H1 (cell line): Measurements from ENCODE around the gene SPOCK1. TPM values are rescaled to one million over a fixed set of nuclear protein-coding genes. Genes with fewer than 3 reads are reported as not detected.

ENCODE experiments used
- CTCF ChIA-PET: fragments of 300-600 bp; sonication (Branson Sonifier 250); formaldehyde crosslinking; loops from one replicate; lab custom pipeline; 2021; ENCODE audit not compliant: partially characterized antibody; lab: Charles Lee
- POLR2A ChIA-PET: fragments of 300-600 bp; sonication (Branson Sonifier 250); formaldehyde crosslinking; loops from one replicate; lab custom pipeline; 2021; ENCODE audit warnings: inconsistent platforms; ENCODE audit not compliant: partially characterized antibody; lab: Charles Lee
- DNase-seq, 2 experiments: peaks; one replicate each; pipeline versions ENCODE4 v3.0.0 to v3.0.0-alpha.2; 2010 to 2022; ENCODE audit warnings: low spot score in 2 of 2, low read depth in 1 of 2, mixed read lengths in 1 of 2
- FAIRE-seq: peaks from 2 replicates; lab custom pipeline; 2011; peaks lifted over from hg19 to GRCh38; lab: Jason Lieb, UNC
- H2AFZ ChIP-seq: 2 replicates; pipeline ENCODE4 v1.8.1; 2012; ENCODE audit warnings: low read length, inconsistent platforms
- H2AK5ac ChIP-seq: 2 replicates; pipeline ENCODE4 v1.6.1; 2013; ENCODE audit warnings: low read depth, low read length
- H2BK120ac ChIP-seq: replicated peaks from 2 replicates; pipeline ENCODE3; 2013; ENCODE audit warnings: low read depth, low read length, inconsistent platforms
- H2BK12ac ChIP-seq: 2 replicates; pipeline ENCODE4 v1.6.1; 2013; ENCODE audit warnings: low read depth, low read length
- H2BK15ac ChIP-seq: 2 replicates; pipeline ENCODE4 v1.6.1; 2013; ENCODE audit warnings: low read length
- H2BK20ac ChIP-seq: 2 replicates; pipeline ENCODE4 v1.6.1; 2013; ENCODE audit warnings: low read length
- H2BK5ac ChIP-seq: 2 replicates; pipeline ENCODE4 v1.6.1; 2013; ENCODE audit warnings: low read depth, low read length
- H3K14ac ChIP-seq: 2 replicates; pipeline ENCODE4 v1.6.1; 2013; ENCODE audit warnings: inconsistent platforms; ENCODE audit not compliant: insufficient read length
- H3K18ac ChIP-seq: 2 replicates; pipeline ENCODE4 v1.6.1; 2013; ENCODE audit warnings: low read length; ENCODE audit errors: extremely low read depth
- H3K23ac ChIP-seq: 2 replicates; pipeline ENCODE4 v1.6.1; 2013; ENCODE audit warnings: inconsistent platforms; ENCODE audit not compliant: insufficient read length
- H3K23me2 ChIP-seq: 2 replicates; pipeline ENCODE4 v1.6.1; 2013; ENCODE audit warnings: low read depth, low read length
- H3K27ac ChIP-seq: 2 replicates; pipeline ENCODE4 v1.6.1; 2011; ENCODE audit warnings: low read depth, low read length, inconsistent platforms
- H3K27me3 ChIP-seq, 4 experiments: replicated peaks in 1 of 4; 1 replicate in 1 of 4; 2 replicates in 3 of 4; pipeline versions ENCODE4 v1.6.1 to v1.8.1; 2011 to 2013; ENCODE audit warnings: low read length in 3 of 4, mild to moderate bottlenecking in 3 of 4, inconsistent platforms in 2 of 4, mixed read lengths in 2 of 4, moderate library complexity in 1 of 4; ENCODE audit not compliant: control insufficient read depth in 3 of 4, insufficient read depth in 3 of 4; ENCODE audit errors: extremely low read depth in 1 of 4
- H3K36me3 ChIP-seq, 4 experiments: 2 replicates each; pipeline versions ENCODE4 v1.6.1 to v1.8.1; 2011 to 2013; ENCODE audit warnings: mild to moderate bottlenecking in 4 of 4, low read length in 3 of 4, moderate library complexity in 2 of 4, control low read depth in 1 of 4, inconsistent platforms in 1 of 4; ENCODE audit not compliant: insufficient read depth in 4 of 4, control insufficient read depth in 2 of 4
- H3K4ac ChIP-seq: replicated peaks from 2 replicates; pipeline ENCODE3; 2013; ENCODE audit warnings: low read length, low read depth, mixed read lengths, inconsistent platforms; ENCODE audit not compliant: insufficient read length
- H3K4me1 ChIP-seq, 4 experiments: replicated peaks in 1 of 4; 1 replicate in 1 of 4; 2 replicates in 3 of 4; pipeline versions ENCODE4 v1.6.1 to v1.8.1; 2011 to 2013; ENCODE audit warnings: low read length in 3 of 4, inconsistent platforms in 2 of 4, mixed read lengths in 1 of 4; ENCODE audit not compliant: insufficient read depth in 4 of 4, control insufficient read depth in 3 of 4
- H3K4me2 ChIP-seq, 2 experiments: 2 replicates each; pipeline versions ENCODE4 v1.6.1 to v1.8.1; 2011 to 2013; ENCODE audit warnings: low read depth in 2 of 2, low read length in 2 of 2, control low read depth in 1 of 2, inconsistent platforms in 1 of 2, mild to moderate bottlenecking in 1 of 2; ENCODE audit not compliant: insufficient read depth in 1 of 2
- H3K4me3 ChIP-seq, 4 experiments: fragments of 200-600, 300-600 bp in 1 of 4; sonication (generic), shearing (Covaris generic), sonication (Bioruptor Twin) in 1 of 4; 2 replicates each; pipeline versions ENCODE4 v1.5.1 to v1.8.1; 2011 to 2016; ENCODE audit warnings: low read length in 4 of 4, low read depth in 3 of 4, control low read depth in 2 of 4, inconsistent platforms in 2 of 4, mild to moderate bottlenecking in 2 of 4, mixed read lengths in 1 of 4, moderate library complexity in 1 of 4; ENCODE audit not compliant: insufficient read depth in 2 of 4; ENCODE audit errors: extremely low read depth in 1 of 4
- H3K56ac ChIP-seq: replicated peaks from 2 replicates; pipeline ENCODE3; 2013; ENCODE audit warnings: low read depth, mild to moderate bottlenecking, mixed read lengths, low read length, inconsistent platforms; ENCODE audit not compliant: insufficient read length
- H3K79me1 ChIP-seq: 2 replicates; pipeline ENCODE4 v1.6.1; 2013; ENCODE audit warnings: low read depth, low read length, control low read depth
- H3K79me2 ChIP-seq, 2 experiments: 2 replicates each; pipeline versions ENCODE4 v1.6.1 to v1.8.1; 2012 to 2013; ENCODE audit warnings: low read length in 2 of 2, mild to moderate bottlenecking in 2 of 2, inconsistent platforms in 1 of 2; ENCODE audit not compliant: insufficient read depth in 2 of 2, control insufficient read depth in 1 of 2
- H3K9ac ChIP-seq, 4 experiments: replicated peaks in 1 of 4; 1 replicate in 1 of 4; 2 replicates in 3 of 4; pipeline versions ENCODE4 v1.6.1 to v1.8.1; 2011 to 2013; ENCODE audit warnings: low read depth in 3 of 4, low read length in 3 of 4, control low read depth in 2 of 4, mild to moderate bottlenecking in 2 of 4, moderate library complexity in 2 of 4, inconsistent platforms in 1 of 4; ENCODE audit errors: extremely low read depth in 1 of 4
- H3K9me3 ChIP-seq, 2 experiments: 2 replicates each; pipeline versions ENCODE4 v1.6.1 to v1.8.1; 2012 to 2013; ENCODE audit warnings: mild to moderate bottlenecking in 2 of 2, moderate library complexity in 2 of 2, control low read depth in 1 of 2, inconsistent platforms in 1 of 2, low read depth in 1 of 2, low read length in 1 of 2, mixed read lengths in 1 of 2; ENCODE audit not compliant: insufficient read depth in 2 of 2
- H4K20me1 ChIP-seq, 2 experiments: replicated peaks in 1 of 2; 2 replicates each; pipeline versions ENCODE3 to v1.8.1; 2011 to 2013; ENCODE audit warnings: inconsistent platforms in 2 of 2, low read length in 2 of 2, mild to moderate bottlenecking in 1 of 2; ENCODE audit not compliant: insufficient read depth in 2 of 2, control insufficient read depth in 1 of 2
- H4K5ac ChIP-seq: 2 replicates; pipeline ENCODE4 v1.6.1; 2013; ENCODE audit warnings: low read length, low read depth, mixed read lengths, inconsistent platforms; ENCODE audit not compliant: insufficient read length
- H4K8ac ChIP-seq: 2 replicates; pipeline ENCODE4 v1.8.0; 2013; ENCODE audit warnings: mild to moderate bottlenecking, moderate library complexity, low read length, inconsistent platforms; ENCODE audit not compliant: insufficient read depth; ENCODE audit errors: extremely low read depth
- H4K91ac ChIP-seq: replicated peaks from 2 replicates; pipeline ENCODE3; 2013; ENCODE audit warnings: low read length, mixed read lengths, inconsistent platforms; ENCODE audit not compliant: insufficient read length
- ASH2L ChIP-seq: fragments of 200-600, 300-600 bp; sonication (generic); IDR thresholded peaks from one replicate; pipeline ENCODE4 v1.7.1; 2017; ENCODE audit warnings: low read length
- BCL11A ChIP-seq, 2 experiments: IDR thresholded peaks; one replicate each; pipeline ENCODE4 v1.6.1; 2011; ENCODE audit warnings: low read depth in 2 of 2, low read length in 2 of 2, mild to moderate bottlenecking in 2 of 2
- CBX8 ChIP-seq: fragments of 300-800, 300-1000 bp; sonication (generic); IDR thresholded peaks from 2 replicates; pipeline ENCODE4 v1.7.1; 2016; ENCODE audit warnings: low read depth, low read length, borderline replicate concordance
- CREB1 ChIP-seq: IDR thresholded peaks from 2 replicates; pipeline ENCODE4 v1.6.1; 2012; ENCODE audit warnings: inconsistent platforms
- E2F6 ChIP-seq: IDR thresholded peaks from 2 replicates; pipeline ENCODE4 v1.6.1; 2012; ENCODE audit warnings: inconsistent platforms
- EZH2 ChIP-seq: fragments of 200-600 bp; sonication (generic); IDR thresholded peaks from 2 replicates; pipeline ENCODE4 v1.7.1; 2012; ENCODE audit warnings: low read depth, mild to moderate bottlenecking, moderate library complexity, low read length, inconsistent platforms; ENCODE audit not compliant: severe bottlenecking
- KDM5A ChIP-seq: fragments of 200-600 bp; IDR thresholded peaks from 2 replicates; pipeline ENCODE4 v1.7.1; 2012; ENCODE audit warnings: mild to moderate bottlenecking, low read length, inconsistent platforms, mixed read lengths
- NRF1 ChIP-seq: IDR thresholded peaks from 2 replicates; pipeline ENCODE4 v1.6.1; 2011; ENCODE audit warnings: mild to moderate bottlenecking, low read depth, low read length, improper control_type of control experiment
- POU5F1 ChIP-seq: IDR thresholded peaks from 2 replicates; pipeline ENCODE4 v1.6.1; 2011; ENCODE audit warnings: low read depth, mild to moderate bottlenecking, low read length, moderate library complexity
- SP1 ChIP-seq: IDR thresholded peaks from 2 replicates; pipeline ENCODE4 v1.6.1; 2011; ENCODE audit warnings: low read depth, low read length
- SP2 ChIP-seq: IDR thresholded peaks from 2 replicates; pipeline ENCODE4 v1.6.1; 2012; ENCODE audit warnings: mild to moderate bottlenecking, low read length, inconsistent platforms
- WGBS, 2 experiments: shearing (Covaris generic) in 1 of 2; methylation state at CpG; one replicate each; pipeline versions ENCODE4 v1.1.6 to v1.1.7; 2013 to 2015; ENCODE audit warnings: low lambda C conversion rate in 2 of 2, mixed read lengths in 2 of 2, inconsistent platforms in 1 of 2, low coverage in 1 of 2, missing lambda C conversion rate in 1 of 2; ENCODE audit not compliant: insufficient replicate concordance in 2 of 2, insufficient coverage in 1 of 2, insufficient read length in 1 of 2; ENCODE audit errors: extremely low coverage in 1 of 2, missing lambda C conversion rate in 1 of 2; 5-methylcytosine and 5-hydroxymethylcytosine counted together
- polyA plus RNA-seq, 7 experiments: library from polyadenylated mRNA; depleted of rRNA in 3 of 7; stranded (reverse) in 5 of 7; unstranded in 2 of 7; fragments of >200 nt in 5 of 7; fragments of 200-250 nt in 2 of 7; gene quantifications; 1 replicate in 5 of 7; 2 replicates in 1 of 7; 4 replicates in 1 of 7; pipeline versions ENCODE4 v1.2.1 to v1.2.3, GENCODE V29; 2011 to 2013; ENCODE audit warnings: missing spikeins in 2 of 7, mixed read lengths in 2 of 7
- total RNA-seq: library from RNA; stranded (reverse); fragmentation: NEBNext Ultra II Directional; extraction: Animal tissue kit (Norgen Biotek cat#: 25700); gene quantifications from 2 replicates; pipeline ENCODE4 v1.2.1, GENCODE V29; 2021
- TF ChIP-seq, protein P1 (sequence below): IDR thresholded peaks from 2 replicates; pipeline ENCODE4 v1.6.1; 2012; ENCODE audit warnings: low read length, inconsistent platforms
- TF ChIP-seq, protein P2 (sequence below): IDR thresholded peaks from 2 replicates; pipeline ENCODE4 v1.6.1; 2012; ENCODE audit warnings: inconsistent platforms

Gene SPOCK1
- total and polyA plus RNA-seq, 2 of the 8 experiments (the other 6 are each of a cell fraction or from before 2014, with no cell fraction given): 6.9 to 18.1 TPM

- Histone ChIP-seq H2AFZ (no peak overlapping the region), H2BK20ac (no peak overlapping the region), H3K18ac (no peak overlapping the region), H3K4me3 (no peak overlapping the region), H3K79me1 (no peaks in the 10 kb centered on the region), H3K14ac (no peak overlapping the region), H3K23ac (no peak overlapping the region), H3K4me1 (no peaks in the 10 kb centered on the region), H3K27ac (no peak overlapping the region), H3K9ac (no peak overlapping the region), H3K9me3 (no peaks in the 10 kb centered on the region), H3K56ac (no peak overlapping the region), H3K4ac (no peak overlapping the region), H4K8ac (no peak overlapping the region), H4K5ac (no peak overlapping the region), H2BK120ac (no peak overlapping the region), H3K36me3 (no peaks in the 10 kb centered on the region), H2AK5ac (no peak overlapping the region), H3K27me3 (no peaks in the 10 kb centered on the region), H3K4me2 (no peak overlapping the region), H3K79me2 (no peaks in the 10 kb centered on the region), H3K23me2 (no peaks in the 10 kb centered on the region), H2BK15ac (no peak overlapping the region), H2BK12ac (no peak overlapping the region), H2BK5ac (no peak overlapping the region), H4K20me1 (no peaks in the 10 kb centered on the region), H4K91ac (no peak overlapping the region)
- FAIRE-seq (no peak), DNase-seq (no peak)
- POLR2A ChIA-PET: interaction anchor here (1.2 kb wide), 1 partner anchor 10 kb away, joined by 3 read pairs; no protein-coding TSS in a partner anchor
- WGBS, 2 experiments: 91% methylated on average over 2 of the region's 2 CpGs; no CpG with 5 or more reads in 1 of the 2 experiments
- CTCF ChIA-PET: interaction anchor here (1.7 to 2.6 kb wide), 2 partner anchors 11 to 14 kb away, joined by 3 to 11 read pairs; no protein-coding TSS in a partner anchor
- TF ChIP-seq SP2 (no peak), NRF1 (no peak), E2F6 (no peak), ASH2L (no peak), CREB1 (no peak), POU5F1 (no peak), KDM5A (no peak), CBX8 (no peak), EZH2 (no peak), BCL11A (IDR thresholded peaks at IDR 0.05; ENCODE audit: low read depth in 2 of 2, low read length in 2 of 2) (no peak), SP1 (no peak)
- TF ChIP-seq, protein P1, sequence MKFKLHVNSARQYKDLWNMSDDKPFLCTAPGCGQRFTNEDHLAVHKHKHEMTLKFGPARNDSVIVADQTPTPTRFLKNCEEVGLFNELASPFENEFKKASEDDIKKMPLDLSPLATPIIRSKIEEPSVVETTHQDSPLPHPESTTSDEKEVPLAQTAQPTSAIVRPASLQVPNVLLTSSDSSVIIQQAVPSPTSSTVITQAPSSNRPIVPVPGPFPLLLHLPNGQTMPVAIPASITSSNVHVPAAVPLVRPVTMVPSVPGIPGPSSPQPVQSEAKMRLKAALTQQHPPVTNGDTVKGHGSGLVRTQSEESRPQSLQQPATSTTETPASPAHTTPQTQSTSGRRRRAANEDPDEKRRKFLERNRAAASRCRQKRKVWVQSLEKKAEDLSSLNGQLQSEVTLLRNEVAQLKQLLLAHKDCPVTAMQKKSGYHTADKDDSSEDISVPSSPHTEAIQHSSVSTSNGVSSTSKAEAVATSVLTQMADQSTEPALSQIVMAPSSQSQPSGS: no peak
- TF ChIP-seq, protein P2, sequence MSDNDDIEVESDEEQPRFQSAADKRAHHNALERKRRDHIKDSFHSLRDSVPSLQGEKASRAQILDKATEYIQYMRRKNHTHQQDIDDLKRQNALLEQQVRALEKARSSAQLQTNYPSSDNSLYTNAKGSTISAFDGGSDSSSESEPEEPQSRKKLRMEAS: no peak
Observed at GRCh38 chr5:137026296-137026695, 472.8 kb downstream of the SPOCK1 start.
